ENCODE measurements around the gene TMEM44.

The TMEM44 gene

DNA sequence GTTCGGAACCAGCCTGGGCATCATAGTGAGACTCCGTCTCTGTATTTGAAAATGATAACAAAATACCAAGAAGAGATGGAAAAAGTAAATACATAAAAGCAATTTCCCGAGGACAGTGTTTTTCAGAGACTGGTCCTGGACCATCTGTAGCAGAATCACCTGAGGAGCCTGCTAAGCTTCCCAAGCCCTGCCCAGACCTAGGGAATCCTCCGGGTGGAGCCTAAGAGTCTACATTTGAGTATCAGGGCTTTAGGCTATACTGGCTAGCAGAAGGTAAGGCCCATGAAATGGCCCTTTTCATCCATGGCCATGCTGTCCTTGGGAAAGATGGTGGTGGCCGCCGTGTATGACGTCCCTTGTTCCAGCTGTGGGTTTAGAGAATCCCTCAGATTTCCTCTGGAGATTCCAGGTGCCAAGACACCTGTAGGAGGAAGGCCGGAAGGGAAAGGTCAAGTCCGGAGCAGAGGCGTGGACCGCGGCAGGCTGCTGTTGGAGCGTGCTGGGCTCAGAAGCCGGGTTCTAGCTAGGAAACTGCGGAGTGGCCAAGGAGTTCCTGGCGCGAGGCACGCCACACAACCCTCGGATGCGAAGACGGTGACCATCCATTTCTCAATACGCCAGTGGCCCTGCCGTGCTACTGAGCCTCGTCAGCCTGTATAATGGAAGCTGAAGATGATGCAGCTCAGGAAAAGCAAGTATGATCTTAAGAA lies 50.9 kb downstream of the TMEM44 start:
- H3K4me3 Mint-ChIP-seq: peak overlapping the region; percentile 42
- peaks cover 15% of the 10 kb centered on the region for H3K36me3 Mint-ChIP-seq
- no peaks in the 10 kb centered on the region for H3K27me3 Mint-ChIP-seq
- no peak overlapping the region for H3K27ac Mint-ChIP-seq
- peaks cover 22% of the 10 kb centered on the region for H3K4me1 Mint-ChIP-seq
- H3K9me3 Mint-ChIP-seq: peaks cover 5% of the 10 kb centered on the region

DNA sequence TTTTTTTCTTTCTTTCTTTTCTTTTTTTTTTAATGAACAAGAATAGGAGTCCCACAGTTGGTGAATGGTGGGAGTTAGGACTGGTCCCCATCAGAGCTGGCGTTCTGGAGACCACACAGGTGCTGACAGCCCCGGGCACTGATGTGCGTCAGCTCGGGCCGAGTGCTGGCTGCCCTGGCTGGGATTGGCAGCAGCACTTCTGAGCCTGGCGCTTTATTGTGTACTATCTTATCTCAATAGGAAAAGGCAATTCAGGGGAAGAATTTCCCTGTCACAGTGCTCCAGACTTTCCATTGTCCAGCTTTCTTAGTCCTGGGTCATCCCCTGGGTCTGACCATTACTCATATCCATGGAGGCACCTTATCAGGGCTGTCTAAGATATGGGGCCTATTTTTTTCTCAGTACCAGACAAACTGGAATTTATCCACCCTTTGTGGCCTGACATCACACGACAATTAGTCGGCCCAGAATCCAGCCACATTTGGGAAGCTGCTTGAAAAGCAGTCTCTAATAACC lies 54.1 kb downstream of the TMEM44 start:
- Mint-ChIP-seq H3K27ac (no peak overlapping the region), H3K27me3 (no peaks in the 10 kb centered on the region), H3K36me3 (peaks cover 3% of the 10 kb centered on the region), H3K9me3 (no peaks in the 10 kb centered on the region), H3K4me3 (no peak overlapping the region), H3K4me1 (peaks cover 9% of the 10 kb centered on the region)

DNA sequence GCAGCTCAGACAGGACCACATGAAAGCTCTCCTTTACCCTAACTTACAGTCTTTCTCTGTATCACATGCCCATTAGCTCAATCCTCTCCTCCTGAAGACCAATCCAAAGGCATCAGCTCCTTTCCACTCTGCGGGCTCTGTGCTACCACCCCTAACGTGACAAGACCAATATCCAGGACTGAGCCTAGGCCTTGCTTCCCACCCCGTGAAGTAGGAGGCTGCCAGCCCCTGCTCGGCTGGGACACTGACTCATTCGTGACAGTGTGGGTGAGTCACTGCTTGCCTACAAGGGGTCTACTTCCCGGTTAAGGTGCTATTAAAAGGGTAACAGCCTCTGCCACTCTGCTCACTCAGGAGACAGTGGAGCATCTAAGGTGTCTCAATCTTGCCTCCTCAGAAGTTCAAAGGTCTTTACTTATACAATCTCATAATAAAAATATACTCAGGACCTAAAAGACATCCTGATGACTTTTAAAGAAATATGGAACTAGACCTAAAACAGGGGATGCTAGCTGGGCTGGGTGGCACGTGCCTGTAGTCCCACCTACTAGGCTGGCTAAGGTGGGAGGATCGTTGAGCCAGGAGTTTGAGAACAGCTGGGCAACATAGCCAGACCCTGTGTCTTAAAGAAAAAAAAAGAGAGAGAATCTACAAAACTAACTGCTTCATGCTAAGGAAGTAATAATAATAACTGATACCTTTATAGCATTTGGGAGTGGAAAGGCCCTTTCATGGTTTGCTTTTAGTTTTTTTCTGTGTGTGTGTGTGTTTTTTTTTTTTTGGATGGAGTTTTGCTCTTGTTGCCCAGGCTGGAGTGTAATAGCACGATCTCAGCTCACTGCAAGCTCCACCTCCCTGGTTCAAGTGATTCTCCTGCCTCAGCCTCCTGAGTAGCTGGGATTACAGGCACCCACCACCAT lies 55.0 kb downstream of the TMEM44 start:
- H3K9me3 Mint-ChIP-seq: no peaks in the 10 kb centered on the region
- H3K27me3 Mint-ChIP-seq: peaks cover 4% of the 10 kb centered on the region
- H3K27ac Mint-ChIP-seq: no peak overlapping the region
- no peak overlapping the region for H3K4me3 Mint-ChIP-seq
- H3K4me1 Mint-ChIP-seq: peaks cover 6% of the 10 kb centered on the region
- H3K36me3 Mint-ChIP-seq: no peaks in the 10 kb centered on the region

DNA sequence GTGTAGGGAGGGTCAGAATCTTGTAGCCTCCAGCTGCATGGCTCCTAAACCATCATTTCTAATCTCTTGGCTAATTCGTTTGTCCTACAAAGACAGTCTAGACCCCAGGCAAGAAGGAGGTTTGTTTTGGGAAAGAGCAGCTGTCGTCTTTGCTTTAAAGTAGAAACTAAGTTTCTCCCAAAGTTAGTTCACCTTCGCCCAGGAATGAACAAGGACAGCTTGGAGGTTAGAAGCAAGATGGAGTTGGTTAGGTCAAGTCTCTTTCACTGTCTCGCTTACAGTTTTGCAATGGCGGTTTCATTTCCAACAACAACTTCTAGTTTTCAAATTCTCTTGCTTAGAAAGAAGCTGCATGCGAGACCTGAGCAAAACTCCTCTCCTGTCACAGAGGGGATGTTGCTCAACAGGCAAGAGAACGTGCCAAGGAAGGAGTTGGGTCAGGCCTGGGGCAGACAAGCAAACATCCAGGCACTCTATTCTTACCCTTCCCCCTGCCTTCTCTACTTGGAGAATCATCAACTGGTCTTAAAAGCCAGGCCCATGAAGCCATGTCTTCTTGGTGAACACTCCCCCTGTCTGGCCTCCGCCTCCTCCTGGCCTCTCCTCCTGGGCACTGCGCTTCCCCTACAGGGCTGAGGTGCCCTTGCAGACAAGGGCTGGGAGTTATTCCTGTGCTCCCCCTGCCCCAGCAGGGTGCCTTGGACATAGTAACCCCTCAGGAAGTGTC lies 57.6 kb downstream of the TMEM44 start:
- Mint-ChIP-seq H3K4me1 (peaks cover 12% of the 10 kb centered on the region), H3K36me3 (no peaks in the 10 kb centered on the region), H3K9me3 (no peaks in the 10 kb centered on the region), H3K4me3 (no peak overlapping the region), H3K27ac (no peak overlapping the region), H3K27me3 (peaks cover 13% of the 10 kb centered on the region)

DNA sequence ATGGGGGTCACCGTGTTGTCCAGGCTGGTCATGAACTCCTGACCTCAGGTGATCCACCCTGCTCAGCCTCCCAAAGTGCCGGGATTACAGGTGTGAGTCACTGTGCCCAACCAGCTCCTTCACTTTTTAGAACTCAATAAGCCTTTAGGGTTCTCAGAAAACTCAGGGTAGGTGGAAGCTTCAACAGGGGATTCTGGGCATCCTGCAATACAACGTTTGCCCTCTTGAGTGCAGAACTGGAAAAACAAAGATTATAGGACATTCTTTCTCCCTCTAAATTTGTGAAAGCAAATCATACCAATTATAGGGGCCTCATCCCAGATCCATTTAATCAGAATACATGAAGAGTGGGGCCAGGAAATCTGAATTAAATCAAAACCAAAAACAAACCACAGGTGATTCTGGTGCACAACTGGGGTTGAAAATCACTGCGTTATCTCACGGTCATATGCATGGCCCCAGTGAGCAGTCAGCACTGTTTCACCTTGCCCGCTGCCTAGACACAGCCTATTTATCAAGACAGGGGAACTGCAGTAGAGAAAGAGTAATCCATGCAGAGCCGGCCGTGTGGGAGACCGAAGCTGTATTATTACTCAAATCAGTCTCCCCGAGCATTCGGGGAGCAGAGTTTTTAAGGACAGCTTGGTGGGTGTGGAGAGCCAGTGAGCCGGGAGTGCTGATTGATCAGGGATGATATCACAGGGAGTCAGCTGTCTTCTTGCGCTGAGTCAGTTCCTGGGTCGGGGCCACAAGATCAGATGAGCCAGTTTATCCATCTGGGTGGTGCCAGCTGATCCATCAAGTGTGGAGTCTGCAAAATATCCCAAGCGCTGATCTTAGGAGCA lies 58.4 kb downstream of the TMEM44 start:
- Mint-ChIP-seq H3K27ac (no peak overlapping the region), H3K27me3 (peaks cover 13% of the 10 kb centered on the region), H3K36me3 (no peaks in the 10 kb centered on the region), H3K9me3 (no peaks in the 10 kb centered on the region), H3K4me1 (peaks cover 12% of the 10 kb centered on the region), H3K4me3 (no peak overlapping the region)

DNA sequence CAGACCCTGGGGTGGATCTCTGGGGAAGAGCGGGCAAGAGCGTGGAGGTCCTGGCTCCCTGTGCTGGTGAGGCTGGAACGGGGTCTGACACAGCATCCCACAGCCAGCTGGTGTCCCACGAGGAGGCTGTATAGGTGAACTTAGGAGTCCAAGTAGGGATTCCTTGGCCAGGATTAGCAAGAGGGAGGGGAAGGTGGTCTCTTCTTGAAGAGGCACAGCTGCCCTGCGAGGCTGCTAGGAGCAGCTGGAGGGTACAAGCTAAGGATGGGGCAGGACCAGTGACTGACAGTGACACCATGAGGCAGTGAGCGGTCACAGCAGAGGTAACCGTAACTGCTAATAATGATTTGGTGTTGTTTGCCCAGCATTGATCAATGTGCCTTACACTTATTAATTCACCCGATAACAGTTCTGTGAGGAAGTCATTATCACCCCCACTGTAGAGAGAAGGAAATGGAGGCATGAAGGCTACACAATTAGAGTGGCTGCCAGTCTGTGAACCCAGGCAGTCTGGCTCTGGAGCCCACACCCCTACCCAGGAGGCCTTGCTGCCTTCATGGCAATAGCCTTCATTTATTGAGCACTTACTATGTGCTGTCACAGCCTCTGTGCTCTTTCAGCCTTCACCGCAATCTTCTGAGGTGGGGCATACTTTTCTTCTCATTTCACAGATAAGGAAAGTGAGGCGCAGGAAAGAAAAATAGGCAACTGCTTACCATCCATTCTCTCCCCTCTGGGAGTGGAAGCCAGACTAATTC lies 59.4 kb downstream of the TMEM44 start:
- Mint-ChIP-seq H3K36me3 (no peaks in the 10 kb centered on the region), H3K27ac (no peak overlapping the region), H3K4me3 (no peak overlapping the region), H3K27me3 (peaks cover 13% of the 10 kb centered on the region), H3K4me1 (peaks cover 12% of the 10 kb centered on the region), H3K9me3 (no peaks in the 10 kb centered on the region)

DNA sequence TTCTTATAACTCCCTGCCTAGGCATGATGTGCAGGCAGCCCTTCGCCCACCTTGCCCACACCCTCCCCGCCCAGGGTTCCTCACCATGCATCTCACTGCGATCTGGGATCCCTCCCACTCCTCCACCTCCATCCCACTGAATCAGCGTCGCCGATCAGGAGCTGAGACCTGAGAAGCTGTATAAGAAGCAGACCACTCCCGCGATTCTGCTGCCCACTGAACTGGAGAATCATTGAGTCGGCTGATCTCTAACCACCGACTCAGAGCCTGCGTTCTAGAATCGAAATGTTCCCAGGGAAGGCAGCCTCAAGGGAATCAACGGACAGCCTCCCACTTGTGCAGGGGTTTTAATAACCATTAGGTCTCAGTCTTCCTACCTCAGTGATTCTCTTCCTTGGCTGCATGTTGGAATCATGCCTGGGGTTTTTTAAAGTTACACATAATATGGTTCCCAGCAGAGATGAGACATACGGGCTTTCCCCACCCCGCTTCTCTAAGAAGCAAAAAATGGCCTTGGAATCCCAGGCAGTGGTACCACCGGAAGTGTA lies 60.2 kb downstream of the TMEM44 start:
- Mint-ChIP-seq H3K4me3 (no peak overlapping the region), H3K9me3 (no peaks in the 10 kb centered on the region), H3K27me3 (peaks cover 13% of the 10 kb centered on the region), H3K36me3 (no peaks in the 10 kb centered on the region), H3K27ac (no peak overlapping the region), H3K4me1 (peaks cover 8% of the 10 kb centered on the region)

DNA sequence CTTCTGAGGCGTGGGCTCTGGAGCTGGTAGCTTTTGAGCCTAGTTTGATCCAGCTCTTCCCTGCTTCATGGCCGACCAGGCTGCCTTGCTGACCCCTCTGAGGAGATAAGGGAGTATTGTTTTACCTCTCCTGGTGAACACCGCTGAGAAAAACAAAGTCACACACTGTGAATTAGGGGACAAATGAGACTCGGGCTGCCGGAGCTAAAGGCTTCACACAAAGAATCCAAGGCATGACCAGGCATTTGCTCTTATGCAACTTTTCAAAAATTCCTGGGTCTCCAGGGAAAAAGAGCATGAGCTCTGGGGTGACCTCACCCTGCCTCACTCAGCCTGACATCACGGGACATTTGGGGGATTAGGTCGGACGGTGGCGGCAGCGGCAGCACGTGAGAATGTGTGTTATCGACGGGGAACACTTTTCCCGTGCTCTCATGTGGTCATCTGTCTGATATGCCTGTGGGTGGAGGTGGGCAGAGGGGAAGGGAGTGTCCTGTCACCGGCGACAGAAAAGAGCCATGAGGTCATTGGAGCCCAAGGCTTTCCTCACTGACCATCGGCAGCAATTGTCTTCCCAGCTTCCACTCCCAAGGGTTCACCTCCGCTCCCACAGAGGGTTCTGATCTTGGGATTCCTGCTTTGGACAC lies 61.0 kb downstream of the TMEM44 start:
- peaks cover 13% of the 10 kb centered on the region for H3K27me3 Mint-ChIP-seq
- peaks cover 6% of the 10 kb centered on the region for H3K4me1 Mint-ChIP-seq
- H3K4me3 Mint-ChIP-seq: no peak overlapping the region
- no peaks in the 10 kb centered on the region for H3K9me3 Mint-ChIP-seq
- no peaks in the 10 kb centered on the region for H3K36me3 Mint-ChIP-seq
- no peak overlapping the region for H3K27ac Mint-ChIP-seq

DNA sequence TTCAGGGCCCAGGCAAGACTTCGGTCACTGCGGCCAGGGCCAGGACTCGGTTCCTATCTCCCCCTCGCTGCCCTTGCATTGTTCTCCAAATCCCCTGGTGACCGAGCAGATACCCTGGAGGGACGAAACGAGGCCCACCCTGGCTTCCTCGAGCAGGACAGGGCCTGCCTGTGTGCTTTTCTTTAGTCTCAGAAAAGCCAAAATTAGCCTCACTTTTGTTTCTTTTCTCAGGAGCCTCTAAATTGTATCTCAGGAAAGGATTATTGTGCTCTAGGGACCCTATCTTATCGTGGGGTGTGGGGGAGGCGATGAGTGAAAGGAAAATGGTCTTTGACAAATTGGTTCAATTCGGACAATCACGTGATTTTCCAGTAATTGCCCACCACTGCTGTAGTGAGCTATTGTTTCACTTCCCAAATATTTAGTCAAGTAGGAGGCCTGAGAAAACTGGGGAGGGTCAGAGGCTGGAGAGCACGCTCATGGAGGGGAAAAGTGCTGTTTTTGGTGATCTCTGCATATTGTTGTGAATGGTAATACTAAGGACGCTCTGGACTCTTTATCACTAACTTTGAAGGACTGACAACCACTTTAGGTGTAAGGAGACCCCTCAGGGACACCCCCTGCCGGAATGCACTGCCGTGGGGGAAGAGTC lies 61.6 kb downstream of the TMEM44 start:
- H3K27ac Mint-ChIP-seq: no peak overlapping the region
- H3K9me3 Mint-ChIP-seq: no peaks in the 10 kb centered on the region
- peaks cover 13% of the 10 kb centered on the region for H3K27me3 Mint-ChIP-seq
- H3K36me3 Mint-ChIP-seq: no peaks in the 10 kb centered on the region
- H3K4me1 Mint-ChIP-seq: peaks cover 6% of the 10 kb centered on the region
- H3K4me3 Mint-ChIP-seq: no peak overlapping the region

DNA sequence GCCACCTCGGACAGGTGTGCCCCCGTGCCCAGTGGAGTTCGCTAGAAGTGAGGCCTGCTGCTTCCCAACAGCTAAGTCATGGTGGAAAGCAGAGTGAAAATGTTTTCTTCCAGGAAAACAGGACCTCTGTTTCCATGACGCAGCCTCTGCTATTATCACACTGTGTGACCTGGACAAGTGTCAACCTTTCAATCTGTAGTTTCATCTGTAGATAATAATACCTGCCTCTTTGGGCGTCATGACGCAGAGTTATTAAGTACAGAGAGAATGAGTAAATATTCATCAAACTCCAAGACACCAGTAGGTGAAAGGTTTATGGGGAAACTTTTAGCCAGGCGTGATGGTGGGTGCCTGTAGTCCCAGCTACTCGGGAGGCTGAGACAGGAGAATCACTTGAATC lies 62.3 kb downstream of the TMEM44 start:
- Mint-ChIP-seq H3K4me1 (peaks cover 6% of the 10 kb centered on the region), H3K27me3 (peaks cover 13% of the 10 kb centered on the region), H3K4me3 (no peak overlapping the region), H3K36me3 (no peaks in the 10 kb centered on the region), H3K27ac (no peak overlapping the region), H3K9me3 (no peaks in the 10 kb centered on the region)

DNA sequence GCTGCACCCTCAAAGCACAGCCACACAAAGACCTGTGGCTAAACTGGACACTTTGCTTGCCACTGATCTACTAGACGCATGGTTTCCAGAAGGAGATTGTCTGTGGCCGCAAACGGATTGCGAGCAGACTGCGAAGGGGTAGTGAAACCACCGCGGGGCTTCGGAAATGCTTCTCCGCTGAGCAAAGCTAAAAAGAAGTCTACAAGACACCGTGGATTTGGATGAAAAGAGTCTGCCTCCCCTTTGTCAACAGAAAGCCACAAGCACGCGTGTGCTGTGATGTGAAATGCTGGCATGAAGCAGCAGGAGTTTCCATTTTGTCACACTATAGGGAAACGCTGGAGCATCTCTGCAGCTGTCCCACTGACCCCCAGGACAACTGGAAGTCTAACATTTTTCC lies 63.0 kb downstream of the TMEM44 start:
- Mint-ChIP-seq H3K27me3 (peaks cover 13% of the 10 kb centered on the region), H3K4me1 (peaks cover 6% of the 10 kb centered on the region), H3K27ac (no peak overlapping the region), H3K9me3 (no peaks in the 10 kb centered on the region), H3K36me3 (no peaks in the 10 kb centered on the region), H3K4me3 (no peak overlapping the region)

DNA sequence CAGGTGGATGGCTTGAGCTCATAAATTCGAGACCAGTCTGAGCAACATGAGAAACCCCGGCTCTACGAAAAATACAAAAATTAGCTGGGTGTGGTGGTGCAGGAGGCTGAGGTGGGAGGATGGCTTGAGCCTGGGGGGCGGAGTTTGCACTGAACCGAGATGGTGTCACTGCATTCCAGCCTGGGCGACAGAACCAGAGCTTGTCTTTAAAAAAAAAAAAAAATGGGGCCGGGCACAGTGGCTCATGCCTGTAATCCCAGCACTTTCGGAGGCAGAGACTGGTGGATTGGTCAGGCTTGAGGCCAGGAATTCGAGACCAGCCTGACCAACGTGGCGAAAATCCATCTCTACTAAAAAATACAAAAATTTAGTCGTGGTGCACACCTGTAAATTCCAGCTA lies 64.0 kb downstream of the TMEM44 start:
- Mint-ChIP-seq H3K4me3 (no peak overlapping the region), H3K27ac (no peak overlapping the region), H3K9me3 (no peaks in the 10 kb centered on the region), H3K36me3 (no peaks in the 10 kb centered on the region), H3K4me1 (peaks cover 6% of the 10 kb centered on the region), H3K27me3 (peaks cover 13% of the 10 kb centered on the region)

DNA sequence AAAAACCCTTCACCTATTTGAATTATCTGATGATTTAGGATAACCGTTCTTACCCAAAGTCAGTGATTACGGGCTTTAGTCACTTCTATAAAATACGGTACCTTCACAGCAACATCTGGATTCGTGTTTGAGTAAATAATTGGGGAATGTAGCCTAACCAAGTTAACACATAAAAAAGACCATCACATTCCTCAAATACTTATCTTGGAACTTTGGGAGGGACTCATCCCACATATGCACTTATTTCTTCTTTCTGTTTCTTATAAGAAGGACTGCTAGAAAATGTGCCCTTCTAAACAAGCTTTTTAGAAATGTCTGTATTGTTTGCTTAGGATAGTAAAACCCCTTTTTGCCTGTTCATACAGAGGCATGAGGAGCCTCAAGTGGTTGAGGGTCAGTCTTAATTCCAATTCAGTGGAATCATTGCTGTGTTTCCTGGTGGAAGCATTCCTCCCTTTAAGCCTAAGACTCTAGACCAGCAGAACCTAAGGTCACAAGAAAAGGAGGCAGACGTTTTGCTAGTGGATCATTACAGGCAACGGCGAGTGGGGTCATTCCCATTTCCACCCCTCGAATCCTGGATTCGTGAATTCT lies 67.5 kb downstream of the TMEM44 start:
- H3K9me3 Mint-ChIP-seq: no peaks in the 10 kb centered on the region
- H3K4me3 Mint-ChIP-seq: no peak overlapping the region
- no peaks in the 10 kb centered on the region for H3K36me3 Mint-ChIP-seq
- H3K27ac Mint-ChIP-seq: no peak overlapping the region
- peaks cover 7% of the 10 kb centered on the region for H3K4me1 Mint-ChIP-seq
- H3K27me3 Mint-ChIP-seq: no peaks in the 10 kb centered on the region
